Amygdala (tissue), 56 donors: ENCODE data around the gene LRBA.
A peak's percentile ranks its signal among the peaks of the same experiment; 100 is the strongest.
"Not testable (repeated sequence)": the region's sequence is repeated elsewhere in the genome, so short reads cannot be mapped to it uniquely, and the experiment has no call there.

Experiments
- DNase-seq, 56 donors: peaks; one replicate each; lab custom pipeline; 2025; lab: John Stamatoyannopoulos, UW

Gene LRBA

DNA sequence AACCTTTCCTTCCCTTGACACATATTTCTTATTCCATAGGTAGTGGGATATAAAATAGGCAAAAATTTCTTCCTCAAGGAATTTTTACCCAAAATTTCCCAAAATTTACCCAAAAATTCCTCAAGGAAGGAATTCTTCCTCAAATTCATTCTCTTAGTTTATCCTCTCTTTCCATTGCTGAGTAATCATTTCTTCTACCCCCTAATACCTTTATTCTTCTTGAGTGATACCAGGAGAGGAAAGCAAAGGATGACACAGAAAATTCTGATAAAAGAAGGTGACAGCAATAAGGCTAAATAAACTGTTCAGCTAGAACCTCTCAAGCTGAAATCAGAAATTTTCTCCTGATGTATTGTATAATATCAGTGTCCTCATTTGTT lies 624.6 kb downstream of the LRBA start:
- no peak for DNase-seq

GRCh38 chr4:150389896-150390530 lies 625.1 kb downstream of the LRBA start:
- no peak for DNase-seq

GRCh38 chr4:150387981-150388380 lies 627.1 kb downstream of the LRBA start:
- no peak for DNase-seq

GRCh38 chr4:150386415-150386814 lies 628.7 kb downstream of the LRBA start:
- DNase-seq, result not testable (repeated sequence)

DNA sequence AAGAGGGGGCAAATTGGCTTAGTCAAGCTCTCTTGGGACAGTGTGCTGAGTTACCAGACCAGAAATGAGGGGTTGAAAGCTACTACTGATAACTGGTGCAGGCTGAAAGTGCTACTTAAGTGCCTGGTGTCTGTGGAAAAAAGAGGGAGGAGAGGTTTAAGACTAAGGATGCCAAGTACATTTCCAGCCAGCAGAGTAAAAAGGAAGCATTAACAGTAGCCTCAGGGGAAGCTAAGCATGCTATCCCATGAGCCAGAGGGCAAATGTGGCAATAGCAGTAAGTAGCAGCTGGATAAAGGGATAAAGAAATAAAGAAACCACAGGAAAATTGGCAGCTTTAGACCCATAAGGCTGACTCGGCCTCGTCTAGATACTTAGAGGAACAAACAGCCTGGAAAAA lies 629.5 kb downstream of the LRBA start:
- no peak for DNase-seq

- DNase-seq, result no peak
These were observed 630.8 kb downstream of the LRBA start for GRCh38 chr4:150384249-150384648.

GRCh38 chr4:150382028-150382427 lies 633.1 kb downstream of the LRBA start:
- no peak for DNase-seq

- no peak for DNase-seq
These were observed 633.5 kb downstream of the LRBA start for GRCh38 chr4:150381609-150382008.

- no peak for DNase-seq
These were observed 634.0 kb downstream of the LRBA start for GRCh38 chr4:150381036-150381435.

- no peak for DNase-seq
These were observed 635.6 kb downstream of the LRBA start for GRCh38 chr4:150379454-150379853.

DNA sequence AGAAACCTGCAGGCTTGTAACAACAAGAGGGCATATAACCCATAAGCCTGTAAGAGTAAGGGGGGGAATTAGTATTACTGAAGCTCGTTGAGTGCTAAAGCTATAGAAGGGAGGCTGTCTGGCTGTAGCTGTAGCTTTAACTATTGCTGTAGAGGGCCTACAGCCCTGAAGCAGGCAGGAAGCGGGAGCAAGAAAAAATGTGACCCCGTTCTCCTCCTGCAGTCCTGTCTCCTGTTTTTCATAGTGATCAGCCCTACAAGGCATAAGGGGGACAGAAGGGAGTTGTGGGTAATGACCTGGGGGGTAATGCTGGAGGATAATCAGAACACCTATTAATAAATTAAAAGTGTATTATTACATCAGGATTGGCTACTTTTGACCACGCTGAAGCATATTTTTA lies 640.1 kb downstream of the LRBA start:
- no peak for DNase-seq

DNA sequence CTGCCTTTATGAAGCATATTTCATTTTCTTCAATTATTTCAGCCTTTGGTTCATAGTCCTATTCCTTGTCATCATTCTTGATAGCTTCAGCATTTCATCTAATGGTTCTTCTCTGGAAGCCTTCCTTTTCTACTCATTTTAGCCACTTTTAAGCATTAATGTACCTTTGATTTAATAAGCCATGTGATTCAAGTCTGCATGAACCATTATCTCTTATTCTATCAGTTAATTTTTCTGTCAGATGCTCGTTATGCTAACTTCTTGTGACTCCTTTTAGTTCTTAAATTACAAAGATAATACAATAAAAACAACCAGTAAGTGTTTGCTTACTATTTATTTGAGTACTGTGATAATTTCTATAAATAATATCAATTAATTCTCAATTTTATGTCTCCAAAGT lies 643.2 kb downstream of the LRBA start:
- no peak for DNase-seq

- no peak for DNase-seq
These were observed 645.4 kb downstream of the LRBA start for GRCh38 chr4:150369434-150370380.

GRCh38 chr4:150368667-150369066 lies 646.4 kb downstream of the LRBA start:
- DNase-seq, result no peak

GRCh38 chr4:150367326-150367725 lies 647.8 kb downstream of the LRBA start:
- no peak for DNase-seq

GRCh38 chr4:150366487-150366999 lies 648.5 kb downstream of the LRBA start:
- peak in 3 of 56 donors; percentile 4 to 29 (median 5) for DNase-seq

DNA sequence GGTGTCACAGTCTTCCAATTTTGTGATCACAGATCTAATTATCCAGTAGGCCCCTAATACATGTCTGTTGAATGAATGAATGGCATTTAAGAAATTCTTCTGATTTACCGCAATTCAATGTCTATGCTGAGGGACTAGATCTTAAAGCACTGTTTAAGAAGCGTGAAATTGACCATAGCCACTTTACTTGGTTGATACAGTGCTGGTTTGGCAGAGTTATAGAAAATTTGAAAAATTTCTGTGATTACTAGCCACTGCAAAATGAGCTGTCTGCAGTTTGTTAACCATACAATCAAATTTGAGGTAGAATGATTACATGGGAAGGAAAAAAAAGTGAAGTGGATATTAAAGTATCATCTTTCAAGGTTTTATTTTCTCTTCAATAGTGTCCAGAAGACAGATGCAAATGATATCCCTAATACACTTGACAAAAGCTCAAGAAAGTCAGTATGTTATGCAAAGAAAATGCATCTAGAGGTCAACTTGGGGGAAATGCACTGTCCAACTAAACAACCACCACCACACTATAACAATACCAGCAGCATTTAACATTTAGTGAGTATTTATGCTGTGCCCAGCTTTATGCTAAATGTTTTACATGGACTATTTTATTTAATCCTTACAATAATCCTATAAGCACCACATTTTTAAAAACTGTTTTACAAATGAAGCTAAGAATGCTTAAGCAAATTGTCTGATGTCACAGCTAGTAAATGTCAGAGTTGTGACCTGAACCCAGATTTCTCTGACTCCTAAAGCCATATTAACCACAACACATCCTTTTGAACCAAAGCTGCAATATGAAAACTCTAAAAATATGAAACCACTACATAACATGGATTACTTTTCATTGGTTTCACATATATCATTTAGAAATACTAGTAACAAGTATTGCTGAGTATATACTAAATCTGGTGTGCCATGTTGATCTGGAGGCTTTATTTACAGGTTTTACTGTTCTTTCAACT lies 651.1 kb downstream of the LRBA start:
- no peak for DNase-seq

DNA sequence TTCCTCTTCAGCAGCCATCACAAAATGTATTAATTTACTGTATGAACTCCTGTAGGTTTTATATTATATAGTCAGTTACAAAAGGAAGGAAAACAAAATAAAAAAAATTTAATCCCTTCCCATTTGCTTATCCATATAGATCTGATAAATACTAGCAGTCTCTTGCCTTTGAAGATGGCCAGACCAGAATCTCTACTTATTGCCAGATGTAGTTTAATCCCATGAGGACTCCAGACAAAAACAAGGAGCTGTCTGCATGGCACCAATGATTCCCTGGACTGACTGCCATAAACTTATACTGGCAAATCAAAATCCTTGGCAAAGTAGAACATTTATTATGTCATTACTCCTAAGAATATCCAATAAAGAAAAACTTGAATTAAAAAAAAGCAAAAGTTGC lies 656.4 kb downstream of the LRBA start:
- DNase-seq, result no peak

GRCh38 chr4:150357829-150358228 lies 657.3 kb downstream of the LRBA start:
- DNase-seq, result no peak

DNA sequence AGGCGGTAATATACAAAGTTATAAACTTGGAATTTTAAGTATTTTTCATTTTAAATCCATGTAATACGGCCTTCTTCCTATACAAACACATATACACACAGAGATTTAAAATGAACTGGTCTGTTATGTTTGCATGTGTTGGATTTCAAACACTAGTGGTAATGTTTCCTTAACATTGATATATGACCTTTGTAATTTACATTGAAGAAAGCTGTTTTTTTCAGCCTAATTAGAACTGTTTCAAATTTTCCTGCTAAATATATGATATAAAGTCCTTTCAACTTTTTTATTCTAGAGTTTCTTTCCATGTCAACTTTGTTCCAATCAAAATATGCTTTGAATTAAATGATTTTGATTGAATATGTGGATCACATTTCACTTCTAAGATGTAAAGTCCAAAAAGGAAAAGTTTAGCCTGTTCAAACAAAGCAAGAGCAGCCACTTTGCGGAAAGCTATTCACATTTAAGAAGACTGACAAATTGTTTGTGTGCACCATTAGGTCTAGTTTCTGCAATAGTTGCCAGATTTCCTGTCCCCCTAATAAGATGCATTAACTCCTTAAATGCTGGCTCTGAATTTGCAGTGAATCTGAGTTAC lies 659.1 kb downstream of the LRBA start:
- DNase-seq, result no peak
